Measurements from ENCODE around the gene NOTUM.
"Not testable (repeated sequence)": the region's sequence is repeated elsewhere in the genome, so short reads cannot be mapped to it uniquely, and the experiment has no call there.

The NOTUM gene

GRCh38 chr17:81956607-81957589 is 4.1 kb downstream of the NOTUM start:
- no peak for DNase-seq

- no peak for DNase-seq
Measured at GRCh38 chr17:81955756-81956544, 5.0 kb downstream of the NOTUM start.

- DNase-seq: no peak
Measured at GRCh38 chr17:81955058-81955681, 5.8 kb downstream of the NOTUM start.

GRCh38 chr17:81954131-81955057 is 6.6 kb downstream of the NOTUM start:
- DNase-seq: no peak

GRCh38 chr17:81953443-81953842 is 7.5 kb downstream of the NOTUM start:
- DNase-seq: not testable (repeated sequence)

- DNase-seq: no peak
Measured at GRCh38 chr17:81952792-81953228, 8.2 kb downstream of the NOTUM start.

- no peak for DNase-seq
Measured at GRCh38 chr17:81951785-81952684, 9.0 kb downstream of the NOTUM start.

- no peak for DNase-seq
Measured at GRCh38 chr17:81950501-81950900, 10.5 kb downstream of the NOTUM start.

- no peak for DNase-seq
Measured at GRCh38 chr17:81948635-81949378, 12.2 kb downstream of the NOTUM start.

- no peak for DNase-seq
Measured at GRCh38 chr17:81947189-81947588, 13.8 kb downstream of the NOTUM start, which contains the start of gene MYADML2. Gene MYADML2, minus strand, starts transcription at chr17:81947233. Its CDS starts 5,492 bp downstream, at chr17:81941741.

GRCh38 chr17:81944858-81945257 is 16.1 kb downstream of the NOTUM start:
- DNase-seq: no peak

- no peak for DNase-seq
Measured at GRCh38 chr17:81942167-81942553, 18.8 kb downstream of the NOTUM start.

- no peak for DNase-seq
Measured at GRCh38 chr17:81941484-81942166, 19.4 kb downstream of the NOTUM start.

GRCh38 chr17:81940538-81941483 is 20.2 kb downstream of the NOTUM start:
- DNase-seq: no peak

- no peak for DNase-seq
Measured at GRCh38 chr17:81939881-81940385, 21.1 kb downstream of the NOTUM start.

GRCh38 chr17:81939218-81939617 is 21.8 kb downstream of the NOTUM start:
- DNase-seq: no peak

- no peak for DNase-seq
Measured at GRCh38 chr17:81935709-81936084, 25.3 kb downstream of the NOTUM start.

Measured in NCI-H1092 (cell line).